ENCODE measurements around the gene DVL1. TPM values are rescaled to one million over a fixed set of nuclear protein-coding genes. Genes with fewer than 3 reads are reported as not detected.
A peak's percentile ranks its signal among the peaks of the same experiment; 100 is the strongest.

Gene DVL1
- total and polyA plus RNA-seq, 2 of the 13 experiments (the other 11 are each of a cell fraction or from before 2014, with no cell fraction given): 30.8 to 60.4 TPM

DNA sequence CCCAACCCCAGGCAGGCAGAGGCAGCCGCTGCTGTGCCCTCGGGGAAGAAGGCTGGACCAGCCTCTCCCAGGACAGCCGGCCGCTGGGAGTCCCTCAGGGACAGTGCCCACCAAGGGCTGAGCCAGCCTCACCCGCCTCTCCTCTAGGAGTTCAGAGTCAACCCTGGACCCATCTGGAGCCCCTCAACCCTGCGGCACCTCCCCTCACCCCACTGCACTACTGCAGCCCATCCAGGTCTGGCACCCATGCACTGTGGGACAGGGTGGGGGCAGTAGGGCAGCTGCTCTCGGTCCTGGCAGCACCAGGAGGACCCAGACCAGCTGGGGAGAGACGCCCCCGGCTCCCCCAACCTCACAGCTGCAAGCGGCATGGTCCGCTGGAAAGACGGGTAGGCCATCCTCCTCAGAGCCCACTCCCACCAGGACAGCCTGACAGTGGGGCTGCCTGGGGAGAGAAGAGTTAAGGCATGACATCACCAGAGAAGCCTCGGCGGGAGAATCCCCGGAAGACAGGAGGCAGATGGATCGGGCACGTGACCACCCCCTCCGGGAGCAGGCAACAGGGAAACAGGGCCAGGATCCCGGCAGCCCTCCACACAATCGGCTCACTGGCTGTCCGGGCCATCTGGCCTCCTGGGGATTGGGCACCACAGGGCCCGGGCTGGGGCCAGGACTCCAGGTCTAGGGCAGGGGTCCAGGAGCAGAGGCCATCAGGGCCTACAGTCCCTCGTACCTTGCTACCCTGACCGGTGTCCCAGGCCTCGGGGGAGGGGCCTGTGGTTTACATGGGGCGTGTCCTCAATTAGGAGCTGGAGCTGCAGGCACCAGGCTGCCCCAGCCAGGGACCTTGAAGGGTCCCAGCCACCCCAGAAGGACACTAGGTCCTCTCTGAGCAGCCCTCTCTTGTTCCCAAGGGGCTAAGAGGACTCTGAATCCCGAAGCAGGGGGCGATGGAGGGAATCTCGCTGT, 44.6 kb downstream of the DVL1 start (continued):
- TF ChIP-seq, protein P1, sequence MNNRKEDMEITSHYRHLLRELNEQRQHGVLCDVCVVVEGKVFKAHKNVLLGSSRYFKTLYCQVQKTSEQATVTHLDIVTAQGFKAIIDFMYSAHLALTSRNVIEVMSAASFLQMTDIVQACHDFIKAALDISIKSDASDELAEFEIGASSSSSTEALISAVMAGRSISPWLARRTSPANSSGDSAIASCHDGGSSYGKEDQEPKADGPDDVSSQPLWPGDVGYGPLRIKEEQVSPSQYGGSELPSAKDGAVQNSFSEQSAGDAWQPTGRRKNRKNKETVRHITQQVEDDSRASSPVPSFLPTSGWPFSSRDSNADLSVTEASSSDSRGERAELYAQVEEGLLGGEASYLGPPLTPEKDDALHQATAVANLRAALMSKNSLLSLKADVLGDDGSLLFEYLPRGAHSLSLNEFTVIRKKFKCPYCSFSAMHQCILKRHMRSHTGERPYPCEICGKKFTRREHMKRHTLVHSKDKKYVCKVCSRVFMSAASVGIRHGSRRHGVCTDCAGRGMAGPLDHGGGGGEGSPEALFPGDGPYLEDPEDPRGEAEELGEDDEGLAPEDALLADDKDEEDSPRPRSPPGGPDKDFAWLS (CRISPR knock-in tag; IDR thresholded peaks at IDR 0.05; ENCODE audit: borderline replicate concordance): no peak
- TF ChIP-seq NONO (IDR thresholded peaks at IDR 0.05) (no peak), NONO (CRISPR knock-in tag; conservative IDR thresholded peaks at IDR 0.05) (peak; percentile 70; the same call in 1 of the 2 replicates), CC2D1A (CRISPR knock-in tag; IDR thresholded peaks at IDR 0.05) (no peak), ZNF713 (CRISPR knock-in tag; IDR thresholded peaks at IDR 0.05) (no peak), ZNF232 (CRISPR knock-in tag; IDR thresholded peaks at IDR 0.05; ENCODE audit: borderline replicate concordance) (no peak), HNRNPH1 (optimal IDR thresholded peaks at IDR 0.05; ENCODE audit: low read depth, low read length) (no peak), KAT7 (CRISPR knock-in tag; IDR thresholded peaks at IDR 0.05; ENCODE audit: borderline replicate concordance) (0 out of 2 replicates have a peak, but pooled peaks have one; percentile 16), JUND (CRISPR knock-in tag; IDR thresholded peaks at IDR 0.05) (peak; percentile 66), EEA1 (CRISPR knock-in tag; IDR thresholded peaks at IDR 0.05; ENCODE audit: borderline replicate concordance) (no peak), ZNF83 (CRISPR knock-in tag; IDR thresholded peaks at IDR 0.05; ENCODE audit: borderline replicate concordance) (no peak), WIZ (CRISPR knock-in tag; IDR thresholded peaks at IDR 0.05) (no peak), ZNF703 (CRISPR knock-in tag; IDR thresholded peaks at IDR 0.05; ENCODE audit: borderline replicate concordance) (no peak), GPN1 (CRISPR knock-in tag; IDR thresholded peaks at IDR 0.05; ENCODE audit: borderline replicate concordance) (no peak), ZEB1 (IDR thresholded peaks at IDR 0.05; ENCODE audit: insufficient replicate concordance, low read depth) (no peak), SIX1 (CRISPR knock-in tag; IDR thresholded peaks at IDR 0.05; ENCODE audit: borderline replicate concordance) (no peak), ZNF530 (CRISPR knock-in tag; IDR thresholded peaks at IDR 0.05; ENCODE audit: low read depth) (no peak), NAIF1 (CRISPR knock-in tag; IDR thresholded peaks at IDR 0.05; ENCODE audit: borderline replicate concordance) (0 out of 2 replicates have a peak, but pooled peaks have one; percentile 18)
- TF ChIP-seq, protein P2, sequence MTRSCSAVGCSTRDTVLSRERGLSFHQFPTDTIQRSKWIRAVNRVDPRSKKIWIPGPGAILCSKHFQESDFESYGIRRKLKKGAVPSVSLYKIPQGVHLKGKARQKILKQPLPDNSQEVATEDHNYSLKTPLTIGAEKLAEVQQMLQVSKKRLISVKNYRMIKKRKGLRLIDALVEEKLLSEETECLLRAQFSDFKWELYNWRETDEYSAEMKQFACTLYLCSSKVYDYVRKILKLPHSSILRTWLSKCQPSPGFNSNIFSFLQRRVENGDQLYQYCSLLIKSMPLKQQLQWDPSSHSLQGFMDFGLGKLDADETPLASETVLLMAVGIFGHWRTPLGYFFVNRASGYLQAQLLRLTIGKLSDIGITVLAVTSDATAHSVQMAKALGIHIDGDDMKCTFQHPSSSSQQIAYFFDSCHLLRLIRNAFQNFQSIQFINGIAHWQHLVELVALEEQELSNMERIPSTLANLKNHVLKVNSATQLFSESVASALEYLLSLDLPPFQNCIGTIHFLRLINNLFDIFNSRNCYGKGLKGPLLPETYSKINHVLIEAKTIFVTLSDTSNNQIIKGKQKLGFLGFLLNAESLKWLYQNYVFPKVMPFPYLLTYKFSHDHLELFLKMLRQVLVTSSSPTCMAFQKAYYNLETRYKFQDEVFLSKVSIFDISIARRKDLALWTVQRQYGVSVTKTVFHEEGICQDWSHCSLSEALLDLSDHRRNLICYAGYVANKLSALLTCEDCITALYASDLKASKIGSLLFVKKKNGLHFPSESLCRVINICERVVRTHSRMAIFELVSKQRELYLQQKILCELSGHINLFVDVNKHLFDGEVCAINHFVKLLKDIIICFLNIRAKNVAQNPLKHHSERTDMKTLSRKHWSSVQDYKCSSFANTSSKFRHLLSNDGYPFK (CRISPR knock-in tag; IDR thresholded peaks at IDR 0.05; ENCODE audit: borderline replicate concordance): no peak

All from HepG2 (cell line).